NCI-H1694 treated with DMSO at 0.1 percent for 48 hours (cell line): ENCODE data around the gene RNF43.
"Not testable (repeated sequence)": the region's sequence is repeated elsewhere in the genome, so short reads cannot be mapped to it uniquely, and the experiment has no call there.

Experiments
- DNase-seq: peaks from one replicate; lab custom pipeline; 2025; lab: John Stamatoyannopoulos, UW

Gene RNF43

DNA sequence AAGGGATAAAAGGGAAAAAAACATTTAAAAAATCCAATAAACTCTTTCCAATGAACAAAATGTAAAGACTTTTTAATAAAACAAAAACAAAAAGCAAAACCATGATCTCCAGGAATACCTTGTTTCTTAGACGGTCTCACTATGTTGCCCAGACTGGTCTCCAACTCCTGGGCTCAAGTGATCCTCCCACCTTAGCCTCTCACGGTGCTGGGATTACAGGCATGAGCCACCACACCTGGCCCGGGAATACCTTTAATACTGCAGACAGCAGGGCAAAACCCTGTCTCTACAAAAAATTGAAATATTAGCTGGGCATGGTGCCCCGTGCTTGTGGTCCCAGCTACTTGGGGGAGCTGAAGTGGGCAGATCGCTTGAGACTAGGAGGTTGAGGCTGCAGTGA, 7.9 kb downstream of the RNF43 start:
- no peak for DNase-seq

DNA sequence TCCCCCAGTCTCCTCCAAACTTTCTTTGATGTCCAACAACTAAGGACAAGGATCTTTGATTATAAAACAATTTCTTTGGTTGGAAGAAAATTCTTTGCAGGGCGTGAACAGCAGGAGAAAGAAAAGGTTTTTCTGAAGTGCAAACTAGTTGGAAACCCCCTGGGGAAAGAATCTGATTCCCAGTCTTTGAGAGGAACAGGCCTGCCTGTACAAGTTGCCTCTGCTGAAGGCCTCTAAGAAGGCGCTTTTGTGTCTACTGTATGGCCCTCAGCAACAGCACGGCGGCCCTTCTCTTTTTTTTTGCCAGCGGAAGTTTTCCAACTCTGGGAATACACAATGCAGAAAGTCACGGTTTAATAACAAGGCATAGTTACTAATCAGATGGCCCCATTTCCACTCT, 14.0 kb downstream of the RNF43 start:
- no peak for DNase-seq

DNA sequence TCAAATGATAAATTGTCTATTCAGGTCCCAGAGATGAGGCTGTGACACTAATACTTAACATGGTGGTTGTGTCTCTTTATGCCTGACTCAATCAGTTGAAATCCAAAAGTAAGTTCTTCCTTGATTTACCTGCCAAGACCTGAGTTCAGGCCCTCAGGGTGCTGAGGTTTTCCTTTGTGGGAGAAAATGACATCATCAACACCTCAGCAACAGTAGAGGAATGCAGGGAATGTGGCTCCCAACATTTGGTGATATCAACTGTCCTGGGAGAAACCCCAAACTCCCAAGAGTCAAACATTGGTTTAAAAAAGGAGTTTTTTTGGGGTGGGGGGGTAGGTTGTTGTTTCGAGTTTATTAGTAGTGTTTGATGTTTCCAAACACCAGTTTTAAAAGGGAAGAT, 14.7 kb downstream of the RNF43 start:
- no peak for DNase-seq

DNA sequence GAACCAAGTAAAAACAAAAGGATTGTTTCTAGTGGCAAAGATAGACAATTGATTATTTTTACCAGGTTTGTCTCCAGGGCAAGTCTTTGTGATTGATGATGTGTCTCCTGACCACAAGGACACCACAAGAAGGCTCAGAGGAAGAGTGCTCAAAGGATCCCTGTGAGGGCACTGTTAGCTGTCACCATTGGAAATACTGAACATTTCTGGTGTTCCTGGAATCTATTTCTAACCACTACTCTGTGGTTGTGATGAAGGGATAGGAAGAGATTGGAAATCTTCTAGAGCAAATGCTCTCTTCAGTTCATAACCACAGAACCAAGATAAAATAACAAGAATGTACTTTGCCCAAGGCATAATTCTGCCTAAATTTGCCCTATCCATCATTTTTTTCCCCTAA, 15.3 kb downstream of the RNF43 start:
- no peak for DNase-seq

DNA sequence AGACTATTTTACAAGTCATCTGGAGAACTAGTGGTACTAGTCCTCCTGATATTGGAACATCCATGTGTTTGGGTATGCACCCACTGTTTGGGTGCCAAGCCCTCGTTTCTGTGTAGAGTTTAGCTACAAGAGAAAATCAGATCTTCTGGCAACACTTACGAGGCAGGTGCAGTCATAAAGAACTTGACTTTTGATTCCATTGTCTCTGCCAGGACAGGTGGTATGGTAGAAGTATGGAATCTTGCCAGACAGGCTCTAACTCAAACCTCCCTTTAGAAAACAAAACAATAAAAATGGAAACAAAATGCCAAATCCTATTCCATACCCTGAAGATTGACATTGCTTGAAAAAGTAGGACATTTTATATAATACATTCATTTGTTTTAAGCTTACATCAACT, 16.0 kb downstream of the RNF43 start:
- DNase-seq, result no peak

DNA sequence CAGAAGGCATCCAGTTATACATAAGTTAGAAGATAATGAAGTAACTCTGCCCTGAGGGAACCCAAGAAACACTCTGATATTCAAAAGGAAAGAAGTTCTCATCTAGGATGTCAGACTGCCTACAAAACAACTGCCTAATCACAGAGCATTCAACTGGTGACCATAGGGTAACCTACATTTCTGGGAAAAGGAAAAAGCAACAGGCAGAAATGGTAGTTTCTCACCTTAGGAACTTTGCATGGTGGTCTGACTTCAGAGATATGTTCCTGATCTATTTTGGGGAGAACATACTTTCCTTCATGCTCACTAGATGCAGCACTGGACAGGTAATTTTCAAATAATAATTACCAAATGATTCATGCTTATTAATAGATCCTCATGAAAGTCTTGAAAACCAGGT, 16.5 kb downstream of the RNF43 start:
- no peak for DNase-seq

DNA sequence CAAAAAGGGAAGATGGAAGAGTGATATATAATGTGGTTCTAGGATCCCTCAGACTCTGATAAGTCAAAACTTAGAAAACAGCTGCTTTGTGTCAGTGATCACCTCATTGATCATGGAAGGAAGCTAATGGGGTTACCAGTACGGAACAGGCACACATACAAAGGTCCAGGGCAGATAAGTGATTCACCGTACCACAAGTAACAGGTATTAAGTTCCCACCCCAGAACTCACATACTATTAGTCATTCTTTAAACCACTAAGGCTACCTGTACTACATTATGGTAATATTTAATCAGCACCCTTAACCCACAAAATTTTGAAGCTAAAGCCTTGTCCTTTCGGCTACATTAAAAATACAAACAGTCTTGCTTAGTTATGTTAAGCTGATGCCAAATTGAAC, 17.4 kb downstream of the RNF43 start:
- no peak for DNase-seq

DNA sequence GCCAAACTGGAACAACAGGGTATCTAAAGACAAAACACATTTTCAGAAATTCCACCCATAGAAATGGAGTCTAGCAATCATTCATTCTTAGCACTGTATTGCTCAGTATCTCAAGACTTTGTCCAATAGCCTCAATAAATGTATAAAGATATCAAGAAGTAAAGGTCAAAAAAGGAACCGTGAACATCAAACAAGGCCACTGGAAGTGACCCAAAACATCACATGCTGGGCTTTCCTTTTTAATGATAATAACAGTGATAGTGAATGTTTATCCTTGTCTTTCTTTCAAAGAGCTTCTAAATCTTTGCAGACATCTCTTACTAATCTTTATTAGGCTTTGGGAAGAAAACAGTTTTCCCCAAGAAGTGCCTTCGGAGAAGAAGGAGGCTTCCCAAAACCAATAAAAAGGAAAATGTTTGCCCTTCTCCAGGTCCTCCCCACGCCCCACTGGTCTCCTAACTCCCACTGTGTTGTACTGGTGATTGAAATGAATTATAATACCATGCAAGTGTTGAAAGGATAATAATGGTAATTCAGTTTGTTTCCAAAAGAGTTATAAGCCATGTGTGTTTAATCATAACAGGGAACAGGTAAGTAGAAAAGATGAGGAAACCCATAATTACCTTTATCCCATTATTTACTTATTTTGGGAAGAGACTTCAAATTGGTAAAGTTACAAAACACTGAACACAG, 18.6 kb downstream of the RNF43 start:
- DNase-seq, result no peak

DNA sequence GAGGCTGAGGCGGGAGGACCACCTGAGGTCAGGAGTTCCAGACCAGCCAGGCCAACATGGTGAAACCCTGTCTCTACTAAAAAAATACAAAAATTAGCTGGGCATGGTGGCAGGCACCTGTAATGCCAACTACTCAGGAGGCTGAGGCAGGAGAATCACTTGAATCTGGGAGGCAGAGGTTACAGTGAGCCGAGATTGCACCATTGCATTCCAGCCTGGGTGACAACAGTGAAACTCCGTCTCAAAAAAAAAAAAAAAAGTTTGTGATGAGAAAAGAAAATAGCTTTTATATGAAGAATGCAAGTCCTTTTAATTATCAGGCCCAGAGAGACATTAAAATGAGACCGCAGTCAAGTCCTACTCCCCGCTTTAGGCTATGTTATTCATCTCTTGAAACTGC, 19.9 kb downstream of the RNF43 start:
- DNase-seq, result not testable (repeated sequence)

DNA sequence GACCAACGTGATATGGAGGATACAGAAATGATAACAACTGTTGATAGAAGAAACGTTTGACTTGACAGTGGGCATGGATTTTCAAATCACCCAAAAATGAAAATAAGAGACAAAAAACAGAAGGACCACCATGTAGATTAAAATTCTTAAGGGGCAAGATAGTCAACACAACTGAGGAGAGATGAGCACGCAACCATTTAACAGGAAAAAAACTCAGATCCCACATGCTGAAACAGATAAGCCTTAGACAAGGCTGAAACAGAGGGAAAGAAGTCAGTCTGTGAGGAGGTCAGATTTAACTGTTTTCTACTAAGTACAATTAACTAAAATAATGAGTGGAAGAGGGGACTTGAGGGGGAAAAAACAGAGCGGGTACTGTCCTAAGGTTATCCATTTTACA, 21.2 kb downstream of the RNF43 start:
- DNase-seq, result no peak

DNA sequence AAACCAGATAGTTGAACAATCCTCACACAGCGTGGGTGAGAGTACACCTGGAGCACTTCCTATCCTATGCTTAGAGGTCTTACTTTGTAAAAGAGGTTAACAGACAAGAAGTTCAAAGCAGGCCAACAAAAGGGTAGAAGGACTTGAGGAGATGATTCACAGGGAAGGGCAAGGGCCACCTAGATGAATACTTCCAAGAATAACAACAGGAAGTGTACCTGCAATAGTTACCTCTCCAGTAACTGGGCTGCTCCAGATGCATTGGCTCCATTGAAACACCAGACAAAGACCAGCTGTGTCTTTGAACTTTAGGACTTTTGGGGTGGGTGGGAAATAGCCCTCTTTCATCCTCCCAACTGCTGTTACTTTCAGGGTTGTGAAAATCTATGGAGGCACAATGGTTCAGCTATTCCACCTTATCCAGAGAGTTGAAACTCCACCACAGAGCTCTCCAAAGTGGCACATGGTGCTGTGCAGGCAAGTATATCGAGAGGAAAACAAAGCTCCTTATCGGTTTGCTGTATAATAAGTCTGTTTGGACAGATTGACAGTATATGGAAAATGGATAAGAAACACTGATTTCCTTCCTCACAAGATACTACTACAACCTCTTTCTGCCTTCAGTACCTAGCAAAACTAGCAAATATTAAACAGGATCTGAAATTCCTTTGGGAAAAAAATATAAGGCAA, 22.7 kb downstream of the RNF43 start:
- DNase-seq, result no peak

DNA sequence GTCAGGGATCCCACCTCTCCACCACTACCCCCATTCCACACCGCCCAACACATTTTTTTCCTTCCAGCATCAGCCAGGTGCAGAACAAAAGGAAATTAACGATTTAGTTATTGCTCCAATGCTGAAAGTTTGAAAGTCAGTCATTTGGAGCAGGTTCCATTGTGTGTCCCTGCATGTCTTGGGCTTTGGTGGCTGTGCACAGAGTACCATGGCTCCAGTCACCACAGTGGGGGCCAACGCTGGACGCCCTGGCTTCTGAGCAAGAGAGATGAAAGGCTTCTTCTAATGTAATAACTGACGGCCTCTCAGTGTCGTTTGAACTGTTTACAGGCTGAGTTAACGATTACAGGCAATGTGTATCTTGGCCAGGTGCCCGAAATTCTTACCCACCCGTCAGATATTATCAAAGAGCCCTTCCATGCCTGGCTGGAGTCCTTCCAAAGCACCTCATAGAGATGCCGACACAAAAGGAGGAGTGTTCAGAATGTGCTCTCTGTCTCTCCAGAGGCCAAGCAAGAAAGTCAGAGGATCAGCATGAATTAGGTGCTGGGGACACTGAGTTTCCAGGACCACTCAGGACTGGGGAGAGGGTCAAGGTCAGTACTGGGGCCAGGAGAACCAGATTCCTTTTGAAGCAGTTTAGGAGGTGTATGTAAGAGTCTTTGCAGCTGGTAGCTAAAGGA, 25.9 kb downstream of the RNF43 start:
- DNase-seq, result no peak

DNA sequence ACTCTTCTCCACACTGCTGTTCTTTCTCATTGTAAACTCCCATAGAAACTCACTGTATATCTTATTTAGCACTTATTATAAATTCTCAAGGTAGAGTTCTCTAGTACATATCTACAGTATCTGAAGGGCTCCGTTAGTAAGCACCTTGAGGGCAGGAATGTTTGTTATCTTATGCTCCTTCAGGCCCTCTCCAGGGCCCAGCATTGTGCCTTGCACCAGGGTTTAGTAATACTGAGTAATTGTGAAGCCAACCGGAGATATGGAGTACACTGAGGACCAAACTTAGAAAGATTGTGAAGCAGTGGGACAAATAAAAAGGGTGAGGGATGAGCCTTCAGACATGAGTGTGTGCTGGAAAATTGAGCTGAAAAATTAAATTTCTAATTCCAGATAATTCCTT, 26.4 kb downstream of the RNF43 start:
- no peak for DNase-seq

DNA sequence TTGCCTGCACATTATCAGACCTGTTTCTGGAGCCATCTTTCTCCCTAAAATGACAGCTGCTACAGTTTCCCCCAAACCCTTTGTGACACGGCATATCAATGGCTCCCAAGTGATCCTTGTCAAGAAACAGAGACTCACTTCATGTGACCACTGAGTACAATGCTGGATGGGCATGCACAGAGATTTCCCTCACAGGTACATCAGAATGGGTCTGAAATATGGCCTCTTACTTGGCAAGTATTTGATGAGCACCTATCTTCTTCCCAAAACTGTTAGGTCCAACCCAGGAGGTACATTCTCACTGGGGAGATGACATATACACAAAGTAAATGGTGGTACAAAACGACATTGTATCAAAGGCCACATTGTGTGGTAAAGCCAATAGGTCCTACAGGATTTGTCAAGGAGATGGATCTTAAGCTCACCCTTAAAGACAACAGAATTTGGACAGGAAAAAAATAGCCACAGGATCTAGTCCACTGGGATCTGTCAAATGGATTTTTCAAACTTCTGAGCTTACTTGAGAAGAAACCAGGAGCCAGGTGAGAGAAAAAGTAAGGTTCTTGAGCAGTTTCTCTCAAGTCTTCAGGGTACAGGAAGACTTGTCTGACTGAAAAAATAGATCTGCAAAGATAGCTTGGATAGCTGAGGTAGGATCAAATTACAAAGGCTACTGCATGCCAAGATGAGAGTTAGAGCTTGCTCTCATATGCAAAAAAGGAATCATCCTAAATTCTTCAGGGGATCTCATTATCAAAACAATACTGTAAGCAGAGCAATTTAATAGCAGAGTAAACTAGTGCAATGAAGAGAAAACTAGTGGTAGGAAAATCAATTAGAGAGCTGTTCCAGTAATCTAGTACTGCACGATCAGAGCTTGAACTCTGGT, 28.8 kb downstream of the RNF43 start:
- DNase-seq, result no peak

DNA sequence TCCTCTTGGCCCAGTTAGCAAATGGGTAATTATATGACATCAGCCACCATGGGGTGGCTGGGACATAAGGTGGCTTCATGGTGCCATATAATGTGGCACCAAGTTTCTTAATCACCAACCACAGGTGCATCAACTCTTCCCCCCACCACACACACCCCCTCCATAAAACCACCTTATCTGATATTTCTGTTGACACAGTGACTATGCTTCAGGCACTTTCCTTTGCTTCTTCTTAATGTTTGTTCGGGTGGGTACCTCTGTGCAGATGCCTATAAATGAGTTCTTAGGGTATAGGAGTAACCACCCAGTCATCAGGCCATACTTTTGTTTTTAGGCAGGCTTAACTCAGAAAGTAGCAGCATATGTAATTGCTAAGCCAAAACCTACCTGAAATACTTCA, 29.5 kb downstream of the RNF43 start:
- DNase-seq, result no peak

DNA sequence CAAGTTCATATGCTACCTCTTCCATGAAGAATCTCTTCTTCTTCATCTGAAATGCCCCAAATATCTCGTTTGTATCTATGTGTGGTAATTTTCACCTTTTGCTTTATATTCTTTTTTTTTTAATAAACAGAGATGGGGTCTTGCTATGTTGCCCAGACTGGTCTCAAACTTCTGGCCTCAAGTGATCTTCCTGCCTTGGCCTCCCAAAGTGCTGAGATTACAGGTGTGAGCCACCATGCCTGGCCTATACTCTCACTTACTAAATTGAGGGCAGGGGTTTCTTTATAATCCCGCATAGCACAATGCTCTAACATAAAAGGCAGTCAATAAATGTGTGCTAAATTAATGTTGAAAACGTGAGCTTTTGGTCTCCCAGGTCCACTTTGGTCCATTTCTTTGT, 30.6 kb downstream of the RNF43 start:
- DNase-seq, result no peak

DNA sequence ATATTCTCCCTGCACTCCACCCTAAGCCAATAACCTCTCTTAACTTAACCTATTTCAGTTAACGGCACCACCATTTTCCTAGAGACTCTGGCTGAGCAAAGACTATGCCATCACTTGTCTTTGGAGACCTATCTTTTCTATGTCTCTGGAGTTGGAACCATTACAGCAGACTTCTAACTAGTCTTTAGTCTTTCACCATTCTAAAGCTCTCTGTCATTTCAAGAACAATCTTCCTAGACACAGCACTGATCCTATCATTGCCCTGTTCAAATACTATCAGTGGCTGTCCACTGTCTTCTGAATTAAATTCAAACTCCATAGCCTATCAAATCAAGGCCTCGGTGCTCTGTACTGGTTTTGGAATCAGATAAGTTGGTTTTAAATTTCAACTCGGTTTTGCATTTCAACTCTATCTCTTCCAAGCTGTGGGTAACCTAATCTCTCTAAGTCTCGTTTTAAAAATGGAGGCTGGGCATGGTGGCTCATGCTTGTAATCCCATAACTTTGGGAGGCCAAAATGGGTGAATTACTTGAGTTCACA, 31.9 kb downstream of the RNF43 start:
- DNase-seq, result no peak

DNA sequence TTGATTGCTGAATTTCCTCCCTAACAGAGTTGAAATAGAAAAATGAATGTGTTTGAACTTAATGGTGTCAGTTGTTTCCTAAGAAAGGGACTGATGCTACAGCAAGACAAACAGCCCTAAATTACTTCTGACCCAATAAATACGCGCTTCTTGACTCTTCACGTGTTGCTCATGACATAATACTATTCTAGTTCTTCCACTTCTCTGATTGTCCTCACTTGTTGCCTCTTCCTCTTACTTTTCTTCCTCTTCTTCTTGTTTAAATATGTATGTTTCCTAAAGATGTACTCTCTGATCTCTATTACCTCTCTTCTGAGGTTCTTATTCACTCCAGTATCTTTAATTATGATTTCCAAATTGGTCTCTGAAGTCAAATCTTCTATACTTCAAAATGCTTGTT, 32.4 kb downstream of the RNF43 start:
- no peak for DNase-seq

DNA sequence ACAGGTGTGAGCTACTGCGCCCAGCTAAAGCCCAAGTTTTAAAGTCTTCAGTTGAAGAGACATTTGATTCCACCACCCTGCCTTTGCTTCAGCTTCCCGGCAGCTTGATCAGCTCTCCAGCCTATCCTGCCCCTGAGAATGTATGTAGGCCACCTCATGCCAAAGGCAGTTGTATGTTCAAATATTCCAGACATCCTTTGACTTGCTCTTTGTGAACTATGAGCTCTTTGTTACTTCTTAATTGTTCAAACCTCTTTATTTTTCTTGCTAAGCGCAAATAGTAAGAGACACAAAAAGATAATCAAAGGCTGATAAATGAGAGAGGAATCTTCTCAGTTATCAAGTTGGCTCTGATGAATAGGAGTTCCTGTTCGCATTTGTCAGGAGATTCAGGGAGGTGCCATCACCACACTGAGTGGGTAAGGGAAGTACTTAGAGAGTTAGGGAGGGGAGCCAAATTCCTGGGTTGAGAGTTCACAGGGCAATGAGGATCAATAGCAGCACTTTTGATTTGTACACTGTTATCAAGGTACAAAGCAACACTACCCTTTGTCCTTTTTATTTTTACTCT, 33.4 kb downstream of the RNF43 start:
- no peak for DNase-seq

DNA sequence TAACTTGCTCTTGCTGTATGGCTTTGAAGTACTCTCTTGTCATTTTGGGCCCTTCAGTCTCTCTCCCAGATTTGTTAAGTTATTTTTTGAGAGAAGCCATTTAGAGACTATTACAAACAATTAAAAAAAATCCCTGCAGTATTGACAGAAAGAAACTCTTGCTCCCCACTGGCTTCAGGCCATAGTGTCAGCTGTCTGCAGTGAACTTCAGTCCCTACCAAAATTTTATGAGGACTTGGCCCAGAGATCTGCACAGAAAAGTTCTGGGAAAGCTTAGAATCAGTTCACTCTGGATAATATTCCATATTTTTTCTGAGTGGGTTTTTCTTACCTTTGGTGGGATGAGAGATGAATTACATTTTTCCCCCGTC, 34.5 kb downstream of the RNF43 start:
- DNase-seq, result no peak

DNA sequence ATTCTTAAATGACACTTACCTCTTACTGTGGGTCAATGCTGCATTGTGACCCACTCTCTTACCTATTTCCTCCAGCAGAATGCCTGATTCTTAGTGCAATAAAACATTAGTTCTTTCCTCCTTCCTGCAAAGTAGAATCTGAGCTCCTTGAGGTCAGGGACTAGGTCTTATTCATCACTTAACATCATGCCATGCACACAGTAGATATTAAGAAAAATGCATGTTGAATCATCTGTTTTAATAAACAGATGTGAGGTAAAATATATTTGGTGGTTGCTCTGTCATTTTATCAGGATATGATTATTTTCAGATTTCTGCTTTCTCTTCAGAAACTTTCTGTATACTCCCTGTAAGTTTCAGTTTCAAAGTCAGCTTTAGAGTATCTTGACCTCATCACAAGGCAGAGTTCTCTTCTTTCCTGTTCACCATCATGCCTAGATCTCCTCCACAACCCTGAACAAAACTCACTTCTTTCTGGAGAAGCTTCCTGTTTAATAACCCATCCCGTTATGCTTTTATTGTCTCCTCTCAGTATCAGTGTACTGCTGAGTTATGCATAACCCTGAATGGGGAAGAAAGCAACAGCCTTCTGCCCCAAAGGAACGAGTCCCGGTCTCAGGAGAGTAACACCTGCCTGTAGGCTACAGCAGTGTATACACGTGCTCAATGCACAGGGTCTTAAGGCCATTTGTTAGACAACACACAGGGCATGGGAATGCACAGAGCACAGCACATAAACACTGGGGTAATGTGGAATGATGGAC, 35.0 kb downstream of the RNF43 start:
- DNase-seq, result no peak
